Stromal cell of bone marrow (primary cell): ENCODE results near the gene KCNJ6.
"Not testable (repeated sequence)": the region's sequence is repeated elsewhere in the genome, so short reads cannot be mapped to it uniquely, and the experiment has no call there.

Experiments
- DNase-seq: peaks from one replicate; pipeline ENCODE4 v3.0.0-alpha.2; 2012; ENCODE audit warnings: low read depth

KCNJ6 gene

DNA sequence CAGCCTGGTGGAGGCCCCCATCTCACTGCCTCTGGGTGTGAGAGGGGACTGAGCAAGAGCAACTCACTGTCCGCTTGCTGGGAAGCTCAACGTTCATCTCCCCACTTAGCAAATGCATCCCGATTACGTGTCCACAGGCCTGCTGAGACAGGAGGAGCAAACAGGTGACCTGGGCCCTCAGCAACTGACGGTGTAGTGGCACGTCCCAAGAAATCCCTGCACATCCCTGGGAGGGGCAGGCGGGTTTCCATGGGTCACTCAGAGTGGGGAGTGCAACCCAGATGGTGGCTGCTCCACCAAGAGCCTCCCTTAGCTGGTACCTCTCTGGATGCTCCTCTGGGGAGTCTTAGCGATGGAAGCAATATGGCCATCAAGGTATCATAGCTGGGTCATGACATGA is 320.3 kb downstream of the KCNJ6 start:
- no peak for DNase-seq

- DNase-seq: no peak
These were observed 321.7 kb downstream of the KCNJ6 start for GRCh38 chr21:37594472-37594951.

DNA sequence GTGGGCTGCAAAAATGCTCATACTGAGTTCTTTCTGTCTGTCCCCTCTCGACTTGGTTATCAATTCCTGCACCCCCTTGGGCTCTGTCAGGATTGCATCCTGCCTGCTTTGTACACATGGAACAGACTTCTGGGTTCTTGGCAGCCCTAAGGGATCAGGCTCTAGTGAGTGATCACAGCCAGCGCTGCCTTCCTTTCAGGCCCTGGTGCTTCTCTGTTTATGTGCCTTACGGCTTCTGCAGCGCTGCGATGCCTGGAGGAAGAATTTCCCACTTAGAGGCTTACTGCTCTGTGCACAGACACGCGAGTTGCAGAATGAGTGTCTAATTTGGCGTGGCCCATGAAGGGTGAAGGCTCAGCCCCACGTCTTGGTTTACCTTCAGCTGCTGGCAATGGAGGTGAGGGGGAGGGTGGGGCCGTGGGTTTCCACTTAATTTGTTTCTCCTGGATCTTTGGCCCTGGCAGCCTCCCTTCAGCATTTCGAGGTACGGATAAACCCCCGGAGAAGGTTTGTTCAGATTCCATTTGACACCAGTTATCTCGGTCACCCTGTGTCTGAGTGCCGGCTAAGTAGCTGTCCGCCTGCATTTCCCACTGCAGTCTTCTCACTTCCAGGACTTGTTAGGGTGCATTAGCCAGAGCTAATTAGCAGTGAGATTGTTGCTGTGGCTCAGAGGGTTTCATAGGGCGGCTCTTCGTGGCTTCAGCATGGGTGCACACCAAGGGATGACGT is 322.4 kb downstream of the KCNJ6 start:
- no peak for DNase-seq

- no peak for DNase-seq
These were observed 323.2 kb downstream of the KCNJ6 start for GRCh38 chr21:37593015-37593414.

DNA sequence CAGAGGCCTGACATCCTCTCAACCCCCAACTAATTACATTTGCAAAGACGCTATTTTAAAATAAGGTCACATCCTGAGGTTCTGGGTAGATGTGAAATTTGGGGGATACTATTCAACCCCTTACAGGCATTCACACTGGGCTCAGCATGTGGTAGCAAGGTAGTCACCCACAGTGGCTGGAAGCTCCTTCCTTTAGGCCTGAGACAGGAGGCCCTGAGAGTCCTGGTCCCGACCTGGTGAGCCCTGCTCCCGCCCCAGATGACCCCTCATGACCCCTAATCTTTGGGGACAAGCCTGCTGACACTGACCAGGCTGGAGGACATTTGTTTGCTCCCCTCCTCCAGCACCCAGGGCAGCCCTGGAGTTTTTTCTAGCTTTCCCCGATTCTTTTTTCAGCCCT is 323.8 kb downstream of the KCNJ6 start:
- no peak for DNase-seq

DNA sequence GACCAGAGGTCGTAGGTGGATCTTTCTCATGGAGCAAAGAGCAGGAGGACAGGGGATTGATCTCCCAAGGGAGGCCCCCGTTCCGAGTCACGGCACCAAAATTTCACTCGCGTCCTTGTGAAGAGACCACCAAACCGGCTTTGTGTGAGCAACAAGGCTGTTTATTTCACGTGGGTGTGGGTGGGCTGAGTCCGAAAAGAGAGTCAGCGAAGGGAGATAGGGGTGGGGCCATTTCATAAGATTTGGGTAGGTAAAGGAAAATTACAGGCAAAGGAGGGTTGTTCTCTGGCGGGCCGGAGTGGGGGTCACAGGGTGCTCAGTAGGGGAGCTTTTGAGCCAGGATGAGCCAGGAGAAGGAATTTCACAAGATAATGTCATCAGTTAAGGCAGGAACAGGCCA is 324.3 kb downstream of the KCNJ6 start:
- not testable (repeated sequence) for DNase-seq

- DNase-seq: not testable (repeated sequence)
These were observed 325.4 kb downstream of the KCNJ6 start for GRCh38 chr21:37590836-37591235.

DNA sequence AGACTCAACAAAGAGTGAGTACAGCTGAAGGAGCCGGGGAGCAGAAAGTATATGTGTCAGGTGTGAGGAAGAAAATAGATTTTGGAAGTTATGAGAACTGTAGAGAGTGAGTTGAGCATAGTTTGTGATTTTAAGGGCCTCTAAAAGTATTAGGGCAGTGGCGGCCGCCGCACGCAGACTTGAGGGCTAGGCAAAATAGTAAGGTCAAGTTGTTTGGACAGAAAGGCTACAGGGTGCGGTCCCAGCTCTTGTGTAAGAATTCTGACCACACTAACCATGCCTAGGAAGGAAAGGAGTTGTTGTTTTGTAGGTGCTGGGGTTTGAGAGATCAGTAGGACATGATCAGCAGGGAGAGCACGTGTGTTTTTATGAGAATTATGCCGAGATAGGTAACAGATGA is 327.6 kb downstream of the KCNJ6 start:
- not testable (repeated sequence) for DNase-seq

DNA sequence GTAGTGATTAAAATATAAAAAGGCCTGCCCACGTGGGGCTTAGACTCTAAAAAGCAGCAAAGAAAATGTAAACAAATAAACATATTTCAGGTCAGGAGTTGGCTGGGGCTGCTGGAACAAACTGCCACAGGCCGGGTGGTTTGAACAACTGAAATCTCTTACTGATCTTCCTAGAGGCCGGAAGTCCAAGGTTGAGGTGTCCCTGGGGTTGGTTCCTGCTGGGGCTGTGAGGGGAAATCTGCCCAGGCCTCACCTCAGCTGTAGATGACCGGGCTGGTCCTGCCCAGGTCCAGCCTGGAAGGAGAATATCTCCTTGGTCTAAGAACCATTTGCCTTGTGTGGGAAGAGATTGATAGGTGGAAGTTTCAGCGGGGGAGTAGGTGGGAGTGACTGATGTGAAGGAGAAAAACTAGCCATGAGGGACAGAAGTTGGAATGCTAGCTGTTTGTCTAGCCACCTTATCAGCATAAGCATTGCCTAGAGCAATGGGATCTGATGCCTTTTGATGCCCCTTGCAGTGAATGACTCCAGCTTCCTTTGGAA is 328.6 kb downstream of the KCNJ6 start:
- no peak for DNase-seq

DNA sequence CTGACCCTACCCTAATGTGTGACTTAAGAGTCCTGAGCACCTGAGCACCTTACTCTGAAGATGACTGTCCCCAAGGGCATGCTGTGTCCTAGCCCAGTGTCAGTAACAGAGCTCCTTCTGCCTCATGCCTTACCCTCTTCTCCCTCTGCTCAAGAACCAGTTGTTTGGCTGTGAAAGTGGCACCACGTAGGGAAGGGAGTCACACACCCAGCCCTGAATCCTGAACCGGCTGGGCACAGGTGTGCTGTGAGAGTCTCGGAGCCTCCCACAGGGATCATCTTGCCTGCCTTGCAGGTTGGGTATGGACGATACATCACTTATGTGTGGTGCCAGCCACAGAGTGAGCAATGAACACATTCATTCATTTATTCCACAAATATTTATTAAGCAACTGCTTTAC is 329.1 kb downstream of the KCNJ6 start:
- no peak for DNase-seq

DNA sequence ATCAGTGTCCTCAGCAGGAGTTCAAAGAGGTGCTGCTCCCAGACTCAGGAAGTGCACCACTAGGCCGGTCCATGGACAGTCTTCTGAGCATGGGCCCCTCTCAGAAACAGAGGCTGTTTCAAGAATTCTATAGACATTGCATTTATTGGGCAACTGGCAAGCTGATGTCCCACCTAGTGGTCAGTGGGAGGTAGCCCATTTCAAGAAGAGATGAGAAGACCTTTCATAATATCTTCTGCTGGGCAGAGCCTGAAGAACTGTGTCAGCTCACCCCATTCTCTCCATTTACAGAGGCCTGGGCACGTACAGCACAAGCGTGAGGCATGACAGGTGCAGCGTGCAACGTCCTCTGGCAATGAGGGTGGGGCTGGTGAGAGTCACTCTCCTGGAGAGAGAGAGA is 333.7 kb downstream of the KCNJ6 start:
- DNase-seq: peak; percentile 20

- no peak for DNase-seq
These were observed 335.6 kb downstream of the KCNJ6 start for GRCh38 chr21:37580666-37581065.

DNA sequence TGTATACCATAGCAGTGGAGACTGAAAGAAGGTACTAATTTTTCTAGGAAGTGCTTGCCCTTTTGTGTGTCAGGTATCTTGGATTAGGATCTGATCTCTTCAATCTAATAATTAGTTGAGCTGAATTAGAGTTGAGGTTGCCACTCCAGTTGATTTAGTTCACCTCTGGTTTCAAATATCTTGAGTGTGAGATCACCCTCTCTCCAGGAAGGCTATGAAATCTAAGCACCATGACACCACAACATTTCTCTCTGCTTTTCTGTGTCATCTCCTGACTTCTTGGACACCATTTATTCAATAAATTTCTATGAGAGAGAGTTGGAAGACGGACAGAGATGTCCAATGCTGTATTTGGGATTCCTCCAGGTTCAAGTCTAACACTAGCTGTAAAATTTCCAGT is 336.9 kb downstream of the KCNJ6 start:
- DNase-seq: no peak

DNA sequence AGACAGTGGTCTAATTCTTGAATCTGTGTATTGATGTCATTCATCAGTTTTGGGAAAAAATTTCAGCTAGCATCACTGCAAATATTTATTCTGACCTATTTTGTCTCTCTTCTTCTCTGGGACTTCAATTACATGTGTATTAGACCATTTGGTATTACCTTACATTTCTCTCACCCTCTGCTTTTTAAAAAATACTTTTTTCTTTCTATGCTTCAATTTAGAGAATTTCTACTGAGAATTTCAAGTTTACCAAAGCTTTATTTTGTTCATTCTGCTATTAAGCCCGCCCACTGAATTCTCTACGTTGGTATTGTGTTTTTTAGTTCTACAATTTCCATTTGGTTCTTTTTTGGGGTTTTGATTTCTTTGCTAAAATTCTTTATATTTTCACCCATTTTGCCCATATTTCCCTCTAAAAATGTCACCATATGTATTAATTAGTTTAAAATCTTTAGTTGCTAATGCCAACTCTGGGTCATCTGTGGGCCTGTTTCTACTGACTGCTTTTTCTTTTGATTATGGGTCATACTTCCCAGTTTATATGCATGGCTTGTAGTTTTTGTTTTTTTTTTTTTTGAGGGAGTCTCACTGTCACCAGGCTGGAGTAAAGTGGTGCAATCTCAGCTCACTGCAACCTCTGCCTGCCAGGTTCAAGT is 337.7 kb downstream of the KCNJ6 start:
- DNase-seq: no peak

- DNase-seq: not testable (repeated sequence)
These were observed 339.3 kb downstream of the KCNJ6 start for GRCh38 chr21:37576929-37577328.

GRCh38 chr21:37575580-37575979 is 340.7 kb downstream of the KCNJ6 start:
- no peak for DNase-seq

- DNase-seq: no peak
These were observed 341.5 kb downstream of the KCNJ6 start for GRCh38 chr21:37574751-37575150.

DNA sequence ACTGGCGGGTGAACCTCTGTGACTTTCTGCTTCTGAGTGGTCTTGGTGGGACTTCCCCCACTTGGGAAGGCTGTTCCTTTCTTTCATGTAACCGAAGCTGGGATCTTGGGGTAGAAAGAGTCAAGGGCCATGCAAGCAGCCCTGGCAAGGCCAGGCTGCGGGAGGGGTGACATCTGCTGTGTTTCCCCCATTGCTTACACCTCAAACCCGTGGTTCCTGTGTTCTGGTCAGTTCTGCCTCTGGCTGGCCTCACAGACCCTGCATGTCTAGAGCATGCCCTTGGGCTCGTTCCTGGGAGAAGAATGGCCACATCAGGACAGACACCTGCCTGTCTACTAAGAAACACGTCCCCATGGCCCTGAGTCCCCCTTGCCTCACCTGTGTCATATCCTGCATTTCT is 341.9 kb downstream of the KCNJ6 start:
- no peak for DNase-seq

- DNase-seq: no peak
These were observed 344.8 kb downstream of the KCNJ6 start for GRCh38 chr21:37571442-37571841.

GRCh38 chr21:37568916-37569315 is 347.3 kb downstream of the KCNJ6 start:
- DNase-seq: no peak

- DNase-seq: no peak
These were observed 347.8 kb downstream of the KCNJ6 start for GRCh38 chr21:37568415-37568814.

DNA sequence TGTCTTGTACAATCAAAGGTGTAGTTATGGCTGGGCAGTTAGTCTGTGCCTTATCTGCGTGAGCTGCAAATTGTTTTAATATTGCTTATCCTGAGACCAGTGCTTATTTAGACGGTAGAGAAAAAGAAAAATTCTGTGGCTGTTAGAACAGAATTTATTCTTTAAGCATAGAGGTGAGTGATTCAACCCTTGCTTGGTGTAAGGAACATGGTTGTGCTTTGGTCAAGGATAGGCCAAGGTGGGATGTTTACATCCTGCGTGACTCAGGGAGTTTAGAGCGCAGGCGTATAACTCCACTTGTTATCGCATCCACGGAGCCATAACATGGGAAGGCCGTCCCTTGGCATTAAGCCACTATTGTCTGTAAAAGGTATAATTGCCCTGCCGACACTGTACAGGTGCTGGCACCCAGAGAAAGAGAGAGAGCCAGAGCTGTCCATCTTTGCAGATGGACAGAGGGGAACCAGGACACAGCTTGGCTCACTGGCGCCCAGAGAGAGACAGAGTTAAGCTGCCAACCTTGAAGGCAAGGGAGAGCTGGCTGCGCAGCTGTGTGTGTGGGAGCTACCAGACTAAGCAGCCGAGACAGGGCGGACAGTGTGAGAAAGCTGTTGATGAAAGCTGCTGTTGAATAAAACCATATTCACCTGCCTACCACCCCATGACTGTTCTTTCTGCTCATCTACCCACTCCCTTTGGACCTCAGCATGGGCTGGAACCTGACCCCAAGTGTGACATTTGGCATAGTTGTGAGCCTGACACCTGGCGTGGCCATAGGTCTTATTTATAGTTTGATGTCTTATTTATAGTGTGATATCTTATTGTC is 349.3 kb downstream of the KCNJ6 start:
- no peak for DNase-seq
